Spleen (tissue), 11 donors: ENCODE data around the gene FRMD4A. TPM values are rescaled to one million over a fixed set of nuclear protein-coding genes. Genes with fewer than 3 reads are reported as not detected.

ENCODE experiments used
- DNase-seq: peaks from one replicate; pipeline ENCODE4 v3.0.0-alpha.2; 2020
- H3K27ac ChIP-seq, 8 donors: fragments of 200-600 bp; sonication (generic) in 7 of 8; 1 replicate in 4 of 8; 2 replicates in 4 of 8; pipeline versions ENCODE4 v1.5.0 to v1.8.0; 2016 to 2021; ENCODE audit warnings: inconsistent platforms in 4 of 8, mild to moderate bottlenecking in 4 of 8, moderate library complexity in 1 of 8
- H3K27me3 ChIP-seq, 7 donors: fragments of 200-600 bp; sonication (generic) in 6 of 7; replicated peaks in 1 of 7; 1 replicate in 4 of 7; 2 replicates in 3 of 7; pipeline versions ENCODE4 v1.5.0 to v1.8.0; 2016 to 2021; ENCODE audit warnings: inconsistent platforms in 3 of 7, mild to moderate bottlenecking in 1 of 7
- H3K36me3 ChIP-seq, 6 donors: fragments of 200-600 bp; sonication (generic) in 5 of 6; 1 replicate in 4 of 6; 2 replicates in 2 of 6; pipeline versions ENCODE4 v1.5.0 to v1.8.0; 2016 to 2021; ENCODE audit warnings: inconsistent platforms in 2 of 6
- H3K4me1 ChIP-seq, 6 donors: fragments of 200-600 bp; sonication (generic) in 5 of 6; 1 replicate in 3 of 6; 2 replicates in 3 of 6; pipeline versions ENCODE4 v1.5.0 to v1.8.0; 2016 to 2021; ENCODE audit warnings: inconsistent platforms in 3 of 6
- H3K4me3 ChIP-seq, 8 donors: fragments of 200-600 bp; sonication (generic) in 7 of 8; 1 replicate in 4 of 8; 2 replicates in 4 of 8; pipeline versions ENCODE4 v1.5.0 to v1.8.0; 2016 to 2021; ENCODE audit warnings: inconsistent platforms in 4 of 8, mild to moderate bottlenecking in 4 of 8, moderate library complexity in 2 of 8
- H3K9me3 ChIP-seq, 8 donors: fragments of 200-600 bp; sonication (generic) in 7 of 8; 1 replicate in 4 of 8; 2 replicates in 4 of 8; pipeline versions ENCODE4 v1.5.0 to v1.8.0; 2016 to 2021; ENCODE audit warnings: inconsistent platforms in 4 of 8
- POLR2A ChIP-seq, 3 donors: fragments of 450-650 bp; IDR thresholded peaks; one replicate each; pipeline ENCODE4 v1.5.1; 2017; ENCODE audit warnings: antibody characterized with exemption in 3 of 3, mild to moderate bottlenecking in 1 of 3
- POLR2AphosphoS5 ChIP-seq, 3 donors: sonication (generic); formaldehyde crosslinking; IDR thresholded peaks; one replicate each; pipeline ENCODE4 v1.5.1; 2017; ENCODE audit warnings: antibody characterized with exemption in 3 of 3
- WGBS, 5 donors: extraction: QIAGEN DNeasy Blood & Tissue Kit in 3 of 5; methylation state at CpG; one replicate each; pipeline versions ENCODE4 v1.1.5 to v1.1.7; 2013 to 2018; 5-methylcytosine and 5-hydroxymethylcytosine counted together
- intact Hi-C: fragments of 100-400 bp; cut with DNase I; formaldehyde crosslinking; loops from one replicate; pipeline ENCODE4 v1.15.0; 2023; ENCODE audit warnings: low total_unique reads
- polyA plus RNA-seq, 3 donors: library from polyadenylated mRNA; stranded (reverse); fragments of 200-250 nt; gene quantifications; one replicate each; pipeline ENCODE4 v1.2.1, GENCODE V29; 2013
- total RNA-seq, 7 donors: library from RNA; depleted of rRNA in 3 of 7; stranded (reverse); fragments of >200 nt in 3 of 7; fragmentation: NEBNext Ultra II Directional in 4 of 7; extraction: Animal tissue kit (Norgen Biotek cat#: 25700) in 4 of 7; gene quantifications; one replicate each; pipeline versions ENCODE4 v1.1.0 to v1.2.1, GENCODE V29; 2016 to 2021
- TF ChIP-seq, protein P1 (sequence below), 11 experiments: fragments of 200-600 bp in 7 of 11; fragments of 450-650 bp in 4 of 11; sonication (generic) in 4 of 11; IDR thresholded peaks in 8 of 11; conservative IDR thresholded peaks in 3 of 11; 1 replicate in 7 of 11; 2 replicates in 4 of 11; pipeline versions ENCODE4 v1.4.0 to v1.8.0; 2016 to 2021; ENCODE audit warnings: antibody characterized with exemption in 11 of 11, inconsistent platforms in 4 of 11, mild to moderate bottlenecking in 1 of 11
- donor health status: healthy with polysubstance abuse.
- donor health status: DM: no; HTN: no; CAD: no; lungs with moderate emphysema.
- donor health status: DM: no; HTN: no; CAD: no.
- donor health status: Bipolar disorder and iron deficiency.
- donor health status: healthy.
- donor health status: DM: no; HTN: no; CAD: no.
- donor health status: DM: yes; HTN: yes; CAD: no.

Gene FRMD4A
- total and polyA plus RNA-seq, 10 donors: 9.2 to 141 (median 80.5) TPM

- Histone ChIP-seq H3K4me1 (peaks cover 0 to 20% (median 12%) of the 10 kb centered on the region in 6 donors), H3K4me3 (no peak overlapping the region), H3K27me3 (peaks cover 0 to 5% (median 0%) of the 10 kb centered on the region in 7 donors), H3K9me3 (peaks cover 0 to 15% (median 13%) of the 10 kb centered on the region in 8 donors), H3K36me3 (no peaks in the 10 kb centered on the region), H3K27ac (peak overlapping the region in 1 of 8 donors; percentile 36)
- no peak for TF ChIP-seq POLR2AphosphoS5 (IDR thresholded peaks at IDR 0.05)
- TF ChIP-seq, protein P1, sequence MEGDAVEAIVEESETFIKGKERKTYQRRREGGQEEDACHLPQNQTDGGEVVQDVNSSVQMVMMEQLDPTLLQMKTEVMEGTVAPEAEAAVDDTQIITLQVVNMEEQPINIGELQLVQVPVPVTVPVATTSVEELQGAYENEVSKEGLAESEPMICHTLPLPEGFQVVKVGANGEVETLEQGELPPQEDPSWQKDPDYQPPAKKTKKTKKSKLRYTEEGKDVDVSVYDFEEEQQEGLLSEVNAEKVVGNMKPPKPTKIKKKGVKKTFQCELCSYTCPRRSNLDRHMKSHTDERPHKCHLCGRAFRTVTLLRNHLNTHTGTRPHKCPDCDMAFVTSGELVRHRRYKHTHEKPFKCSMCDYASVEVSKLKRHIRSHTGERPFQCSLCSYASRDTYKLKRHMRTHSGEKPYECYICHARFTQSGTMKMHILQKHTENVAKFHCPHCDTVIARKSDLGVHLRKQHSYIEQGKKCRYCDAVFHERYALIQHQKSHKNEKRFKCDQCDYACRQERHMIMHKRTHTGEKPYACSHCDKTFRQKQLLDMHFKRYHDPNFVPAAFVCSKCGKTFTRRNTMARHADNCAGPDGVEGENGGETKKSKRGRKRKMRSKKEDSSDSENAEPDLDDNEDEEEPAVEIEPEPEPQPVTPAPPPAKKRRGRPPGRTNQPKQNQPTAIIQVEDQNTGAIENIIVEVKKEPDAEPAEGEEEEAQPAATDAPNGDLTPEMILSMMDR (IDR thresholded peaks at IDR 0.05 in 8 of 11, conservative IDR thresholded peaks at IDR 0.05 in 3 of 11): no peak
- DNase-seq: no peak
- intact Hi-C loops: no loop called here
- WGBS, 5 donors: 84 to 92% (median 89%) methylated on average over 6 of the region's 6 CpGs
These were observed 313.8 kb downstream of the FRMD4A start for GRCh38 chr10:14016931-14017333.

- Histone ChIP-seq H3K27me3 (peaks cover 0 to 3% (median 0%) of the 10 kb centered on the region in 7 donors), H3K36me3 (no peaks in the 10 kb centered on the region), H3K9me3 (peaks cover 0 to 15% (median 13%) of the 10 kb centered on the region in 8 donors), H3K27ac (peak overlapping the region in 3 of 8 donors; percentile 7 to 36 (median 16)), H3K4me3 (no peak overlapping the region), H3K4me1 (peaks cover 0 to 17% (median 12%) of the 10 kb centered on the region in 6 donors)
- WGBS, 5 donors: 13 to 17% (median 17%) methylated on average over 8 of the region's 8 CpGs
- no peak for DNase-seq
- no peak for TF ChIP-seq POLR2A (IDR thresholded peaks at IDR 0.05)
- TF ChIP-seq, protein P1 (IDR thresholded peaks at IDR 0.05 in 8 of 11, conservative IDR thresholded peaks at IDR 0.05 in 3 of 11): no peak
- peak in 1 of 3 donors; percentile 70 for TF ChIP-seq POLR2AphosphoS5 (IDR thresholded peaks at IDR 0.05)
- intact Hi-C loops: no loop called here
These were observed 314.6 kb downstream of the FRMD4A start for GRCh38 chr10:14016011-14016536.

DNA sequence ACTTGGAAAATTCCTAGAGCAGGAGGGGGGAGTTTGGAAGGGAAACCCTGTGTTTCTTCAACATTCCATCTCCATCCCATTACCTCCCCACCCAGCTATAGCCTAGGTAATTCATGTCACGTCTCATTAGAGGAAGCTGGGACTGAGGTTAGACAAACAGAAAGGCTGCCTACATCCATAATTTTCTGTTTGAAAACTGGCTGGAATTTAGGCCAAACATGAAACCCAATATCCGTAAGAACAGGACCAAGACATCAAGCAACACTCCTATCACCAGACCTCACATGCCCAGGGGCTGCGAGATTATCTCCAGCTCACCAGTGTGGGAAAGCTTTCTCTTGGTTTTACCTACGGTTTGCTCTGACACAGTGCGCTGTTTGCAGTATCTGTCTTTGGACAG lies 316.3 kb downstream of the FRMD4A start:
- Histone ChIP-seq H3K27me3 (peaks cover 0 to 17% (median 6%) of the 10 kb centered on the region in 7 donors), H3K4me1 (peaks cover 5 to 29% (median 22%) of the 10 kb centered on the region in 6 donors), H3K4me3 (no peak overlapping the region), H3K27ac (no peak overlapping the region), H3K9me3 (peaks cover 0 to 12% (median 8%) of the 10 kb centered on the region in 8 donors), H3K36me3 (no peaks in the 10 kb centered on the region)
- 90 to 95% (median 92%) methylated on average over 5 of the region's 5 CpGs for WGBS, 5 donors
- intact Hi-C loops: no loop called here
- TF ChIP-seq POLR2A (IDR thresholded peaks at IDR 0.05) (no peak), POLR2AphosphoS5 (IDR thresholded peaks at IDR 0.05) (no peak)
- TF ChIP-seq, protein P1 (IDR thresholded peaks at IDR 0.05 in 8 of 11, conservative IDR thresholded peaks at IDR 0.05 in 3 of 11): no peak
- DNase-seq: no peak

GRCh38 chr10:14010769-14011574 lies 319.8 kb downstream of the FRMD4A start:
- no peak for TF ChIP-seq POLR2AphosphoS5 (IDR thresholded peaks at IDR 0.05)
- no peak for TF ChIP-seq POLR2A (IDR thresholded peaks at IDR 0.05)
- TF ChIP-seq, protein P1 (IDR thresholded peaks at IDR 0.05 in 8 of 11, conservative IDR thresholded peaks at IDR 0.05 in 3 of 11): no peak
- WGBS, 5 donors: 77 to 93% (median 82%) methylated on average over 5 of the region's 5 CpGs
- Histone ChIP-seq H3K9me3 (no peaks in the 10 kb centered on the region), H3K27me3 (peaks cover 0 to 29% (median 16%) of the 10 kb centered on the region in 7 donors), H3K27ac (no peak overlapping the region), H3K36me3 (no peaks in the 10 kb centered on the region), H3K4me3 (no peak overlapping the region), H3K4me1 (peaks cover 5 to 44% (median 29%) of the 10 kb centered on the region in 6 donors)
- DNase-seq: no peak
- intact Hi-C loops: no loop called here
